ENCODE data around the gene RTN4R. TPM values are rescaled to one million over a fixed set of nuclear protein-coding genes. Genes with fewer than 3 reads are reported as not detected.

Gene RTN4R
- total RNA-seq, 2 experiments from 2014 or later, result 2.8 to 3.7 TPM

GRCh38 chr22:20240447-20240764 is 27.7 kb downstream of the RTN4R start:
- H3K4me1 Mint-ChIP-seq (ENCODE audit: low read depth), result peaks cover 46% of the 10 kb centered on the region
- ATAC-seq, result no peak
- no peaks in the 10 kb centered on the region for H3K27me3 Mint-ChIP-seq
- no peak for TF ChIP-seq CTCF (IDR thresholded peaks at IDR 0.05)
- ChIA-PET CTCF (interaction anchor here (0.9 to 3.9 kb wide), 2 partner anchors 35 to 84 kb away, joined by 3 to 26 read pairs; no protein-coding TSS in a partner anchor), POLR2A (no interaction called here)
- DNase-seq, result no peak
- H3K4me3 Mint-ChIP-seq, result no peak overlapping the region
- no peaks in the 10 kb centered on the region for H3K9me3 Mint-ChIP-seq
- H3K27ac Mint-ChIP-seq, result peak overlapping the region; percentile 46
- intact Hi-C loops (cut with micrococcal nuclease), result no loop called here
- H3K36me3 Mint-ChIP-seq (ENCODE audit: low read depth), result no peaks in the 10 kb centered on the region

GRCh38 chr22:20239676-20240446 is 28.3 kb downstream of the RTN4R start:
- Mint-ChIP-seq H3K9me3 (no peaks in the 10 kb centered on the region), H3K4me3 (peak overlapping the region; percentile 29), H3K4me1 (ENCODE audit: low read depth) (peaks cover 41% of the 10 kb centered on the region), H3K27me3 (no peaks in the 10 kb centered on the region), H3K27ac (peak overlapping the region; percentile 52), H3K36me3 (ENCODE audit: low read depth) (no peaks in the 10 kb centered on the region)
- intact Hi-C loops (cut with micrococcal nuclease), result no loop called here
- ChIA-PET POLR2A (no interaction called here), CTCF (interaction anchor here (0.9 to 3.9 kb wide), 6 partner anchors 10 to 83 kb away, joined by 3 to 26 read pairs (median 4); no protein-coding TSS in a partner anchor)
- DNase-seq, result no peak
- ATAC-seq, result no peak
- no peak for TF ChIP-seq CTCF (IDR thresholded peaks at IDR 0.05)

DNA sequence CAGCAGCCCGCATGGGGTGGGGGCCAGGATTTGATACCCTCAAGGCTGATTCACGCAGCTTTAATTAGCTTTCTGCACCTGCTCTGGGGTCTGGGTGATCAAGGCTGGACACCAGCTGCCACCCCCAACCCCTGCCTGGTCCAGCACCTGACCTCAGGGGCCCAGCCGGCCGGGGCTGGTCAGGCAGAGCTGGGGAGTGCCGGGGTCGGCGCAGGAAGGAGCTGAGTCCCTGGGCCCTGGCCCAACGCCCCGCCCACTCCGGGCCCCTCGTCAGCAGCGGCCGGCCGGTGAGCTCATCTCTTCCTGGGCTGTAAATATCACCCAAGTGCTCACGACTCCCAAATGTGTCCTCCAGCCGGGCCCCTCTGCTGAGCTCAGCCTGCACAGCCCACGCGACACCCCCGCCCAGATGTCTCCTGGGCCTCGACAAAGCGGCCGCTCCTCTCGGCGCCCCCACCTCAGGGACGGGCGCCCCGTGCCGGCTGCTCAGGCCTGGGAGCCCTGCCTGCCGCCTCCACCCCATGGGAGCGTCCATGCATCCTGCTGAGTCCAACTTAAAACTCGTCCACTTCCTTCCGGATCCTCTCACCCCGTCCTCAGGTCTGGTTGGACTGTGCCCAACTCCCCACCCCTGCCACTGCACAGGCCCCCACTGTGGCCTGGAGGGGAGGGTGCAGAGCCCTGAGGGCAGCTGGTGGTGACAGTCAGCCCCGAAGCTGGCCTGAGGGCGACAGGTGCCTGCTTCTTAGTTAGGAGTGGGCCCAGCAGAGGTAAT is 29.0 kb downstream of the RTN4R start:
- H3K36me3 Mint-ChIP-seq (ENCODE audit: low read depth), result no peaks in the 10 kb centered on the region
- peak; percentile 66 for DNase-seq
- H3K9me3 Mint-ChIP-seq, result no peaks in the 10 kb centered on the region
- intact Hi-C loops (cut with micrococcal nuclease), result no loop called here
- ChIA-PET CTCF (interaction anchor here (1.1 to 3.9 kb wide), 10 partner anchors 8 to 83 kb away, joined by 3 to 26 read pairs (median 4); no protein-coding TSS in a partner anchor), POLR2A (no interaction called here)
- peak; percentile 31 for TF ChIP-seq CTCF (IDR thresholded peaks at IDR 0.05)
- peaks cover 34% of the 10 kb centered on the region for H3K4me1 Mint-ChIP-seq (ENCODE audit: low read depth)
- H3K4me3 Mint-ChIP-seq, result peak overlapping the region; percentile 29
- H3K27ac Mint-ChIP-seq, result peak overlapping the region; percentile 82
- ATAC-seq, result peak; percentile 40
- no peaks in the 10 kb centered on the region for H3K27me3 Mint-ChIP-seq

DNA sequence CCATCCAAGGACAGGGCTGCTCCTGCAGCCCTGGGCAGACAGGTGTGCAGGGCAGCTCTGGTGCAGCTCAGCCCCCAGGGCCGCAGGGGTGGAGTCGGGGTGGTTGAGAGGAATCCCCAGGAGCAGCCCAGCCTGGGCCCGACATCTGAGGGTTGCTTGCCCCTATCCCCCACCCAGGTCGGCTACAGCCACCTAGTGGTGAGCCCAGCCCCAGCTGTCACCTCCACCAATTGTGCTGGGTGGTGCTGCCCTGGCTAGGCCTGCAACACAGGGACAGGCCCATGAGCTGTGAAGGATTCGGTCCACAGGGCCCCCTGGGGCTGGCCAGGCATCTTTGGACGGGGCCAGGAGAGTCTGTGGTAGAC is 29.6 kb downstream of the RTN4R start:
- ATAC-seq, result peak; percentile 83
- POLR2A ChIA-PET, result interaction anchor here (0.5 kb wide), 1 partner anchor 335 kb away, joined by 3 read pairs; no protein-coding TSS in a partner anchor

More for the DNA sequence above, 29.6 kb downstream of the RTN4R start:
- Mint-ChIP-seq H3K27me3 (no peaks in the 10 kb centered on the region), H3K9me3 (no peaks in the 10 kb centered on the region), H3K4me3 (peak overlapping the region; percentile 29), H3K4me1 (ENCODE audit: low read depth) (peaks cover 28% of the 10 kb centered on the region), H3K36me3 (ENCODE audit: low read depth) (no peaks in the 10 kb centered on the region), H3K27ac (peak overlapping the region; percentile 82)
- intact Hi-C loops (cut with micrococcal nuclease), result no loop called here
- TF ChIP-seq CTCF (IDR thresholded peaks at IDR 0.05), result peak; percentile 50
- CTCF ChIA-PET, result interaction anchor here (0.8 to 3.9 kb wide), 12 partner anchors 8 to 152 kb away, joined by 3 to 26 read pairs (median 4); no protein-coding TSS in a partner anchor
- peak; percentile 80 for DNase-seq
